Keratinocyte (primary cell): ENCODE data around the gene MEGF10.

ENCODE experiments used
- CTCF ChIP-seq, 3 experiments: IDR thresholded peaks in 1 of 3; conservative IDR thresholded peaks in 1 of 3; optimal IDR thresholded peaks in 1 of 3; 2 replicates in 2 of 3; 3 replicates in 1 of 3; pipeline versions ENCODE3 to v1.5.1; 2011; ENCODE audit warnings: low read length in 3 of 3, mild to moderate bottlenecking in 3 of 3, moderate library complexity in 2 of 3, control low read depth in 1 of 3, inconsistent platforms in 1 of 3; ENCODE audit not compliant: insufficient read depth in 2 of 3; ENCODE audit errors: extremely low read depth in 1 of 3
- EZH2 ChIP-seq: IDR thresholded peaks from one replicate; pipeline ENCODE4 v1.6.1; 2012; ENCODE audit warnings: inconsistent platforms, mild to moderate bottlenecking, low read length, moderate library complexity

DNA sequence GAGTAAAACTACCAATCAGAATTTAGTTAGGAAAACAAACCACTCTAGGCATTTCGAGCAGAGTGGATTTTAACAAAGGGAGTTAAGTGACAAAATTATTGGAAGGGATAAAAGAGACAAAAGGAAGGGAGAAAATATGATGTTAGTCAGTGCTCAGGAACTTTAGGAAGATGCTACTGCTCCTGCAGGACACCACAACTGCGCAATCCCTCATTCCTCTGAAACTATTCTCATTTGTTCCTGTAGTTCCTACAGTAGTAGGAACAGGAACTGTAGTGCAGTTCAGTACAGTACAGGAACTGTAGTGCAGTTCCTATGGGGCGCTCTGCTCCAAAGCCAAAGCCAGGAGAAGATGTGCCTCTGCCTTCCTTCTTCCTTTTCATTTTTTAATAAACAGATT lies 29.9 kb upstream of the MEGF10 start:
- TF ChIP-seq CTCF (optimal IDR thresholded peaks at IDR 0.05 in 1 of 3, IDR thresholded peaks at IDR 0.05 in 1 of 3, conservative IDR thresholded peaks at IDR 0.05 in 1 of 3; ENCODE audit: extremely low read depth in 1 of 3, insufficient read depth in 2 of 3, low read length in 3 of 3) (no peak), EZH2 (no peak)
